ENCODE measurements around the gene FCN1. TPM values are rescaled to one million over a fixed set of nuclear protein-coding genes. Genes with fewer than 3 reads are reported as not detected.

The FCN1 gene
- total RNA-seq, 1 donor from 2014 or later: not detected

- Histone ChIP-seq H3K36me3 (ENCODE audit: control insufficient read depth, insufficient read depth, low read length) (no peaks in the 10 kb centered on the region), H3K27me3 (ENCODE audit: control insufficient read depth, insufficient read depth, low read length) (no peaks in the 10 kb centered on the region), H3K4me3 (ENCODE audit: low read depth, low read length) (no peak overlapping the region)
- no peak for TF ChIP-seq CTCF (IDR thresholded peaks at IDR 0.05; ENCODE audit: insufficient read depth, low read length, severe bottlenecking)
- DNase-seq (ENCODE audit: low read depth): no peak
- no peak for FAIRE-seq
These were observed 7.3 kb upstream of the FCN1 start for GRCh38 chr9:134925011-134925511.

GRCh38 chr9:134923466-134923865, 5.8 kb upstream of the FCN1 start:
- H3K27me3 ChIP-seq (ENCODE audit: control insufficient read depth, insufficient read depth, low read length): no peaks in the 10 kb centered on the region
- DNase-seq (ENCODE audit: low read depth) (no peak), FAIRE-seq (no peak)
- H3K4me3 ChIP-seq (ENCODE audit: low read depth, low read length): no peak overlapping the region
- no peak for TF ChIP-seq CTCF (IDR thresholded peaks at IDR 0.05; ENCODE audit: insufficient read depth, low read length, severe bottlenecking)
- no peaks in the 10 kb centered on the region for H3K36me3 ChIP-seq (ENCODE audit: control insufficient read depth, insufficient read depth, low read length)

- no peaks in the 10 kb centered on the region for H3K27me3 ChIP-seq (ENCODE audit: control insufficient read depth, insufficient read depth, low read length)
- no peak for FAIRE-seq
These were observed 5.2 kb upstream of the FCN1 start for GRCh38 chr9:134922932-134923240.

GRCh38 chr9:134922066-134922931, 4.6 kb upstream of the FCN1 start:
- H3K36me3 ChIP-seq (ENCODE audit: control insufficient read depth, insufficient read depth, low read length): no peaks in the 10 kb centered on the region
- no peak overlapping the region for H3K4me3 ChIP-seq (ENCODE audit: low read depth, low read length)
- FAIRE-seq (no peak), DNase-seq (ENCODE audit: low read depth) (no peak)
- H3K27me3 ChIP-seq (ENCODE audit: control insufficient read depth, insufficient read depth, low read length): no peaks in the 10 kb centered on the region
- no peak for TF ChIP-seq CTCF (IDR thresholded peaks at IDR 0.05; ENCODE audit: insufficient read depth, low read length, severe bottlenecking)

More at GRCh38 chr9:134922932-134923240, 5.2 kb upstream of the FCN1 start:
- no peaks in the 10 kb centered on the region for H3K36me3 ChIP-seq (ENCODE audit: control insufficient read depth, insufficient read depth, low read length)
- no peak for DNase-seq (ENCODE audit: low read depth)
- no peak for TF ChIP-seq CTCF (IDR thresholded peaks at IDR 0.05; ENCODE audit: insufficient read depth, low read length, severe bottlenecking)
- H3K4me3 ChIP-seq (ENCODE audit: low read depth, low read length): no peak overlapping the region

- no peaks in the 10 kb centered on the region for H3K27me3 ChIP-seq (ENCODE audit: control insufficient read depth, insufficient read depth, low read length)
- H3K36me3 ChIP-seq (ENCODE audit: control insufficient read depth, insufficient read depth, low read length): no peaks in the 10 kb centered on the region
- TF ChIP-seq CTCF (IDR thresholded peaks at IDR 0.05; ENCODE audit: insufficient read depth, low read length, severe bottlenecking): no peak
- no peak overlapping the region for H3K4me3 ChIP-seq (ENCODE audit: low read depth, low read length)
- DNase-seq (ENCODE audit: low read depth): no peak
- FAIRE-seq: no peak
These were observed 1.6 kb upstream of the FCN1 start for GRCh38 chr9:134919303-134919702.
